Gastrocnemius medialis (tissue), 4 donors: ENCODE data around the gene SNX32.

Source experiments
- CTCF ChIP-seq, 5 experiments: fragments of 450-650 bp in 3 of 5; fragments of 200-600 bp in 2 of 5; sonication (generic) in 2 of 5; IDR thresholded peaks in 4 of 5; conservative IDR thresholded peaks in 1 of 5; 1 replicate in 4 of 5; 2 replicates in 1 of 5; pipeline ENCODE4 v1.5.1; 2016 to 2019; ENCODE audit warnings: antibody characterized with exemption in 5 of 5, mild to moderate bottlenecking in 3 of 5, moderate library complexity in 3 of 5
- POLR2A ChIP-seq, 2 donors: fragments of 450-650 bp; IDR thresholded peaks; one replicate each; pipeline ENCODE4 v1.6.1; 2017; ENCODE audit warnings: antibody characterized with exemption in 2 of 2, mild to moderate bottlenecking in 2 of 2, moderate library complexity in 2 of 2

- TF ChIP-seq CTCF (IDR thresholded peaks at IDR 0.05 in 4 of 5, conservative IDR thresholded peaks at IDR 0.05 in 1 of 5): no peak
- no peak for TF ChIP-seq POLR2A (IDR thresholded peaks at IDR 0.05)
Observed at GRCh38 chr11:65793625-65794400, 40.0 kb upstream of the SNX32 start.
